ENCODE measurements around the gene CAMTA1.
A peak's percentile ranks its signal among the peaks of the same experiment; 100 is the strongest.

DNA sequence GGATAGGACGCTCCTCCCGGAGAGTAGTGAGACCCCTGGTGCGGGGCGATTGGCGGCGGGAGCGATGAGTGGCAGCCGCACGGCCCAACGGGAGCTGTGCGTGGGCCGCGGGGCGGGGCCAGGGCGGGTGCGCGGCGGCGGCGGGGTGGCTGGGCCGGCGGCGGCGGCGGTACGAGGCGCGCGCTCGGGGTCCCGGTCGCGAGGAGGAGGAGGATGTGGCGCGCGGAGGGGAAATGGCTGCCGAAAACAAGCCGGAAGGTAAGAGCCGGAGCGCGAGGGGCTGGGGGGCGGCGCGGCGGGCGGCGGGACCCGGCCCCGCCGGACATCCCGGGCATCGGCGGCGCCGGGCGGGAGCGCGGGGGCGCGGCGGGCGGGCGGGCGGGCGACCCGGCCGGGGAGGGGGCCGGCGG, at the start of gene CAMTA1:
- TF ChIP-seq, protein P1, sequence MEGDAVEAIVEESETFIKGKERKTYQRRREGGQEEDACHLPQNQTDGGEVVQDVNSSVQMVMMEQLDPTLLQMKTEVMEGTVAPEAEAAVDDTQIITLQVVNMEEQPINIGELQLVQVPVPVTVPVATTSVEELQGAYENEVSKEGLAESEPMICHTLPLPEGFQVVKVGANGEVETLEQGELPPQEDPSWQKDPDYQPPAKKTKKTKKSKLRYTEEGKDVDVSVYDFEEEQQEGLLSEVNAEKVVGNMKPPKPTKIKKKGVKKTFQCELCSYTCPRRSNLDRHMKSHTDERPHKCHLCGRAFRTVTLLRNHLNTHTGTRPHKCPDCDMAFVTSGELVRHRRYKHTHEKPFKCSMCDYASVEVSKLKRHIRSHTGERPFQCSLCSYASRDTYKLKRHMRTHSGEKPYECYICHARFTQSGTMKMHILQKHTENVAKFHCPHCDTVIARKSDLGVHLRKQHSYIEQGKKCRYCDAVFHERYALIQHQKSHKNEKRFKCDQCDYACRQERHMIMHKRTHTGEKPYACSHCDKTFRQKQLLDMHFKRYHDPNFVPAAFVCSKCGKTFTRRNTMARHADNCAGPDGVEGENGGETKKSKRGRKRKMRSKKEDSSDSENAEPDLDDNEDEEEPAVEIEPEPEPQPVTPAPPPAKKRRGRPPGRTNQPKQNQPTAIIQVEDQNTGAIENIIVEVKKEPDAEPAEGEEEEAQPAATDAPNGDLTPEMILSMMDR (IDR thresholded peaks at IDR 0.05): no peak
- TF ChIP-seq POLR2AphosphoS5 (IDR thresholded peaks at IDR 0.05): peak; percentile 3

Measured in prostate gland (tissue), 2 donors.